Heart left ventricle (tissue), 13 donors: Measurements from ENCODE around the gene IKBKG.
A peak's percentile ranks its signal among the peaks of the same experiment; 100 is the strongest.

Experiments
- POLR2A ChIP-seq, 2 donors: fragments of 450-650 bp; IDR thresholded peaks; one replicate each; pipeline ENCODE4 v1.6.1; 2017; ENCODE audit warnings: antibody characterized with exemption in 2 of 2, mild to moderate bottlenecking in 2 of 2, moderate library complexity in 2 of 2
- TF ChIP-seq, protein P1 (sequence below), 12 donors: fragments of 200-600 bp; sonication (generic) in 4 of 12; IDR thresholded peaks; one replicate each; pipeline versions ENCODE4 v1.5.0 to v1.8.0; 2018 to 2022; ENCODE audit warnings: antibody characterized with exemption in 12 of 12, mild to moderate bottlenecking in 5 of 12
- donor health status: ischemic (EF 13 %, LVEDD 7.1; RV severe dilation, severe dysfunction).
- donor health status: DM: no; HTN: yes; CAD: no.
- donor health status: DM: no; HTN: no; CAD: no.
- donor health status: ischemic (EF 25% LVEDD 6.9; RV normal size, moderate dysfunction).
- donor health status: ischemic (EF 25% LVEDD 5.7; RV mildly dilated, moderate dysfunction).
- donor health status: ischemic (EF 35%, LVEDD 5.7; RV mildly dilated, moderate dysfunction).
- donor health status: nonischemic (EF 11% LVEDD 7.7; RV severe dilation, severe dysfunction).
- donor health status: DM: yes; HTN: yes; CAD: no.
- donor health status: PGD.
- donor health status: ischemic (EF 29% LVEDD 5.4; RV normal size, mild dysfunction).
- donor health status: nonischemic (EF 23%, LVEDD 6.1; RV moderate dilation, normal function).

DNA sequence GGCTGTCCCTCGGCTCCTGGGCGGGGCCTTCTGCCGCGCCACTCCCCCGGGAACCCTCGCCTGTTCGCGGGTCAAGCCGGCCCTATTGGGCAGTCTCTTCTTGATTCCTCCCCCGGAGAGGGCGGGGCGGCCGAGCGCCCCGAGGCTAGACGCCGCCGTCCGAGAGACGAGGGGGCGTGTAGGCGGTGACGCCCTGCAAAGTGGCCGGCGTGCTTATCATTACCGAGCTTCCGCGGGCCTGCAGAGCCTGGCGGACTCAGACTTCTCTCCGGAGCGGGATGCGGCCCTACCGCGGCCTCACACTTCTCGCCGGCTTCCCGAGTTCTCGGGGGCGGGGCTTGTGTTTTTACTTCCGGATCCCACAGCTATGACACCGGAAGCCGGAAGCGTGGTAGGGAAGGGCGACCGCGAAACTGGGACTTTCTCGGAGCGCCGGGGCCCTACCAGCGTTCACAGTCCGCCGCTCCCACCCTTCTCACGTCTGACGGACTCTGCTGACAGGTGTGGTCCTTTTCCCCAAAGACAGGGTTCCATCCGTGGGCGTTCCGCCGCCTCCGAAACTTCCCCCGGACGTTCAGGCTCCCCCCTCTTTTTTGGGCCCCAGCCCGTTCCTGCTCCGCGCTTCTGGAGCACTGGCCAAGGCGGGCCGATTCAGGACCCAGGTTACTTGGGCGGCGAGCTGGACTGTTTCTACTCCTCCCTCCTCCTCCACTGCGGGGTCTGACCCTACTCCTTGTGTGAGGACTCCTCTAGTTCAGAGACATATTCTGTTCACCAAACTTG is at the start of gene IKBKG:
- TF ChIP-seq, protein P1, sequence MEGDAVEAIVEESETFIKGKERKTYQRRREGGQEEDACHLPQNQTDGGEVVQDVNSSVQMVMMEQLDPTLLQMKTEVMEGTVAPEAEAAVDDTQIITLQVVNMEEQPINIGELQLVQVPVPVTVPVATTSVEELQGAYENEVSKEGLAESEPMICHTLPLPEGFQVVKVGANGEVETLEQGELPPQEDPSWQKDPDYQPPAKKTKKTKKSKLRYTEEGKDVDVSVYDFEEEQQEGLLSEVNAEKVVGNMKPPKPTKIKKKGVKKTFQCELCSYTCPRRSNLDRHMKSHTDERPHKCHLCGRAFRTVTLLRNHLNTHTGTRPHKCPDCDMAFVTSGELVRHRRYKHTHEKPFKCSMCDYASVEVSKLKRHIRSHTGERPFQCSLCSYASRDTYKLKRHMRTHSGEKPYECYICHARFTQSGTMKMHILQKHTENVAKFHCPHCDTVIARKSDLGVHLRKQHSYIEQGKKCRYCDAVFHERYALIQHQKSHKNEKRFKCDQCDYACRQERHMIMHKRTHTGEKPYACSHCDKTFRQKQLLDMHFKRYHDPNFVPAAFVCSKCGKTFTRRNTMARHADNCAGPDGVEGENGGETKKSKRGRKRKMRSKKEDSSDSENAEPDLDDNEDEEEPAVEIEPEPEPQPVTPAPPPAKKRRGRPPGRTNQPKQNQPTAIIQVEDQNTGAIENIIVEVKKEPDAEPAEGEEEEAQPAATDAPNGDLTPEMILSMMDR (IDR thresholded peaks at IDR 0.05) = no peak
- peak in 1 of 2 donors; percentile 26 for TF ChIP-seq POLR2A (IDR thresholded peaks at IDR 0.05)
